Left ventricle myocardium inferior (tissue), 1 donor: ENCODE measurements around the gene CLEC2L. TPM values are rescaled to one million over a fixed set of nuclear protein-coding genes. Genes with fewer than 3 reads are reported as not detected.

Experiments
- DNase-seq: peaks from one replicate; pipeline ENCODE4 v3.0.0-alpha.2; 2020
- H3K27ac ChIP-seq: fragments of 200-600 bp; replicated peaks from 2 replicates; pipeline ENCODE4 v1.8.0; 2021
- H3K27me3 ChIP-seq: fragments of 200-600 bp; 2 replicates; pipeline ENCODE4 v1.8.0; 2021; ENCODE audit warnings: low read depth
- H3K36me3 ChIP-seq: fragments of 200-600 bp; 2 replicates; pipeline ENCODE4 v1.8.0; 2021
- H3K4me1 ChIP-seq: fragments of 200-600 bp; 2 replicates; pipeline ENCODE4 v1.8.0; 2021
- H3K4me3 ChIP-seq: fragments of 200-600 bp; 2 replicates; pipeline ENCODE4 v1.8.0; 2021; ENCODE audit warnings: mild to moderate bottlenecking, moderate library complexity
- H3K9me3 ChIP-seq: fragments of 200-600 bp; replicated peaks from 2 replicates; pipeline ENCODE4 v1.8.0; 2021
- CTCF ChIP-seq: fragments of 200-600 bp; IDR thresholded peaks from 2 replicates; pipeline ENCODE4 v1.8.0; 2021; ENCODE audit warnings: antibody characterized with exemption, mild to moderate bottlenecking, borderline replicate concordance
- intact Hi-C: fragments of 100-400 bp; cut with micrococcal nuclease; formaldehyde crosslinking; loops from one replicate; pipeline ENCODE4 v1.11.0; 2022
- total RNA-seq: library from RNA; stranded (reverse); fragmentation: NEBNext Ultra II Directional; extraction: Animal tissue kit (Norgen Biotek cat#: 25700); gene quantifications from one replicate; pipeline ENCODE4 v1.2.1, GENCODE V29; 2021
- donor health status: DM: no; HTN: yes; CAD: no; lungs with severe emphysema.

CLEC2L gene
- total RNA-seq, 1 donor from 2014 or later: 0.25 TPM

- Histone ChIP-seq H3K4me3 (no peak overlapping the region), H3K4me1 (peaks cover 6% of the 10 kb centered on the region), H3K27ac (no peak overlapping the region), H3K9me3 (no peaks in the 10 kb centered on the region), H3K27me3 (peaks cover 46% of the 10 kb centered on the region), H3K36me3 (no peaks in the 10 kb centered on the region)
- DNase-seq: no peak
- TF ChIP-seq CTCF: no peak
- intact Hi-C loops: no loop called here
These were observed 21.3 kb upstream of the CLEC2L start for GRCh38 chr7:139502226-139502625.

- no peak overlapping the region for H3K4me3 ChIP-seq
- DNase-seq: no peak
- H3K4me1 ChIP-seq: no peaks in the 10 kb centered on the region
- no peaks in the 10 kb centered on the region for H3K9me3 ChIP-seq
- no peak for TF ChIP-seq CTCF
- no peak overlapping the region for H3K27ac ChIP-seq
- intact Hi-C loops: no loop called here
- peaks cover 28% of the 10 kb centered on the region for H3K27me3 ChIP-seq
- H3K36me3 ChIP-seq: no peaks in the 10 kb centered on the region
These were observed 17.9 kb upstream of the CLEC2L start for GRCh38 chr7:139505563-139505962.

- H3K4me1 ChIP-seq: no peaks in the 10 kb centered on the region
- no peak for TF ChIP-seq CTCF
- intact Hi-C loops: no loop called here
- no peak overlapping the region for H3K27ac ChIP-seq
- no peaks in the 10 kb centered on the region for H3K36me3 ChIP-seq
- H3K9me3 ChIP-seq: no peaks in the 10 kb centered on the region
- peaks cover 15% of the 10 kb centered on the region for H3K27me3 ChIP-seq
- H3K4me3 ChIP-seq: no peak overlapping the region
- no peak for DNase-seq
These were observed 13.9 kb upstream of the CLEC2L start for GRCh38 chr7:139509535-139509934.

GRCh38 chr7:139511315-139511714 is 12.2 kb upstream of the CLEC2L start:
- TF ChIP-seq CTCF: no peak
- Histone ChIP-seq H3K36me3 (no peaks in the 10 kb centered on the region), H3K4me1 (no peaks in the 10 kb centered on the region), H3K4me3 (no peak overlapping the region), H3K27me3 (peaks cover 13% of the 10 kb centered on the region), H3K9me3 (no peaks in the 10 kb centered on the region), H3K27ac (no peak overlapping the region)
- DNase-seq: no peak
- intact Hi-C loops: no loop called here

GRCh38 chr7:139515266-139515665 is 8.2 kb upstream of the CLEC2L start:
- Histone ChIP-seq H3K4me3 (no peak overlapping the region), H3K4me1 (no peaks in the 10 kb centered on the region), H3K36me3 (no peaks in the 10 kb centered on the region), H3K27me3 (peaks cover 21% of the 10 kb centered on the region), H3K27ac (no peak overlapping the region), H3K9me3 (no peaks in the 10 kb centered on the region)
- intact Hi-C loops: no loop called here
- TF ChIP-seq CTCF: no peak
- no peak for DNase-seq

GRCh38 chr7:139521439-139521838 is 2.0 kb upstream of the CLEC2L start:
- Histone ChIP-seq H3K27ac (no peak overlapping the region), H3K36me3 (no peaks in the 10 kb centered on the region), H3K4me3 (no peak overlapping the region), H3K9me3 (no peaks in the 10 kb centered on the region), H3K4me1 (no peaks in the 10 kb centered on the region), H3K27me3 (peaks cover 68% of the 10 kb centered on the region)
- intact Hi-C loops: no loop called here
- DNase-seq: no peak
- no peak for TF ChIP-seq CTCF
